ENCODE data around the gene KDM4C. TPM values are rescaled to one million over a fixed set of nuclear protein-coding genes. Genes with fewer than 3 reads are reported as not detected.
A peak's percentile ranks its signal among the peaks of the same experiment; 100 is the strongest.

Gene KDM4C
- polyA plus RNA-seq, 1 donor (not counting 4 experiments of a cell fraction or from before 2014, with no cell fraction given), result 17.2 TPM

- no peaks in the 10 kb centered on the region for H4K20me1 ChIP-seq (ENCODE audit: control insufficient read depth, extremely low read depth, insufficient read depth, low read length)
- no peak overlapping the region for H2AFZ ChIP-seq (ENCODE audit: control insufficient read depth, low read length)
- H3K36me3 ChIP-seq (ENCODE audit: control insufficient read depth in 2 of 2, extremely low read depth in 1 of 2, insufficient read depth in 2 of 2, low read length in 2 of 2), result no peaks in the 10 kb centered on the region
- H3K79me2 ChIP-seq (ENCODE audit: control insufficient read depth, insufficient read depth, low read length), result no peaks in the 10 kb centered on the region
- H3K4me3 ChIP-seq (ENCODE audit: control insufficient read depth in 2 of 3, extremely low read depth in 1 of 3, insufficient read depth in 2 of 3, low read depth in 1 of 3, low read length in 3 of 3), result no peak overlapping the region
- H3K9ac ChIP-seq (ENCODE audit: control insufficient read depth, extremely low read depth, insufficient read depth, low read length), result no peak overlapping the region
- no peaks in the 10 kb centered on the region for H3K9me1 ChIP-seq (ENCODE audit: control insufficient read depth, extremely low read depth, insufficient read depth, low read length)
- FAIRE-seq (no peak), DNase-seq (ENCODE audit: low read depth, low spot score) (no peak)
- H3K27me3 ChIP-seq (ENCODE audit: control insufficient read depth, extremely low read depth, insufficient read depth, low read length), result no peaks in the 10 kb centered on the region
- H3K9me3 ChIP-seq (ENCODE audit: control insufficient read depth, low read depth, low read length), result no peaks in the 10 kb centered on the region
- H3K27ac ChIP-seq (ENCODE audit: control insufficient read depth, insufficient read depth, low read length), result no peak overlapping the region
- TF ChIP-seq CTCF (optimal IDR thresholded peaks at IDR 0.05 in 1 of 3, IDR thresholded peaks at IDR 0.05 in 1 of 3, conservative IDR thresholded peaks at IDR 0.05 in 1 of 3; ENCODE audit: extremely low read depth in 1 of 3, insufficient read depth in 2 of 3, low read length in 3 of 3) (no peak), EZH2 (IDR thresholded peaks at IDR 0.05; ENCODE audit: low read length) (no peak)
- peaks cover 7% of the 10 kb centered on the region for H3K4me1 ChIP-seq (ENCODE audit: control insufficient read depth, extremely low read depth, insufficient read depth, low read length)
- H3K4me2 ChIP-seq (ENCODE audit: control insufficient read depth, extremely low read depth, insufficient read depth, low read depth, low read length), result no peak overlapping the region
- dilution Hi-C loops (cut with MboI; ENCODE audit: extremely low pct_ligation_motif_present, low sequenced_read_pairs), result no loop called here
Measured at GRCh38 chr9:7115606-7116005, 357.8 kb downstream of the KDM4C start.

GRCh38 chr9:7117676-7118561 is 360.1 kb downstream of the KDM4C start:
- H3K36me3 ChIP-seq (ENCODE audit: control insufficient read depth in 2 of 2, extremely low read depth in 1 of 2, insufficient read depth in 2 of 2, low read length in 2 of 2), result no peaks in the 10 kb centered on the region
- no peaks in the 10 kb centered on the region for H3K79me2 ChIP-seq (ENCODE audit: control insufficient read depth, insufficient read depth, low read length)
- H3K27ac ChIP-seq (ENCODE audit: control insufficient read depth, insufficient read depth, low read length), result peak overlapping the region; percentile 49
- H3K9me3 ChIP-seq (ENCODE audit: control insufficient read depth, low read depth, low read length), result no peaks in the 10 kb centered on the region
- no peak overlapping the region for H2AFZ ChIP-seq (ENCODE audit: control insufficient read depth, low read length)
- dilution Hi-C loops (cut with MboI; ENCODE audit: extremely low pct_ligation_motif_present, low sequenced_read_pairs), result no loop called here
- H3K4me2 ChIP-seq (ENCODE audit: control insufficient read depth, extremely low read depth, insufficient read depth, low read depth, low read length), result no peak overlapping the region
- no peak for TF ChIP-seq EZH2 (IDR thresholded peaks at IDR 0.05; ENCODE audit: low read length)
- TF ChIP-seq CTCF (optimal IDR thresholded peaks at IDR 0.05 in 1 of 3, IDR thresholded peaks at IDR 0.05 in 1 of 3, conservative IDR thresholded peaks at IDR 0.05 in 1 of 3; ENCODE audit: extremely low read depth in 1 of 3, insufficient read depth in 2 of 3, low read length in 3 of 3), result no peak
- H3K9me1 ChIP-seq (ENCODE audit: control insufficient read depth, extremely low read depth, insufficient read depth, low read length), result no peaks in the 10 kb centered on the region
- no peak overlapping the region for H3K9ac ChIP-seq (ENCODE audit: control insufficient read depth, extremely low read depth, insufficient read depth, low read length)
- no peaks in the 10 kb centered on the region for H3K27me3 ChIP-seq (ENCODE audit: control insufficient read depth, extremely low read depth, insufficient read depth, low read length)
- DNase-seq (ENCODE audit: low read depth, low spot score) (no peak), FAIRE-seq (no peak)
- H4K20me1 ChIP-seq (ENCODE audit: control insufficient read depth, extremely low read depth, insufficient read depth, low read length), result no peaks in the 10 kb centered on the region
- peaks cover 7% of the 10 kb centered on the region for H3K4me1 ChIP-seq (ENCODE audit: control insufficient read depth, extremely low read depth, insufficient read depth, low read length)
- H3K4me3 ChIP-seq (ENCODE audit: control insufficient read depth in 2 of 3, extremely low read depth in 1 of 3, insufficient read depth in 2 of 3, low read depth in 1 of 3, low read length in 3 of 3), result no peak overlapping the region
